ENCODE results near the gene SPATA4. TPM values are rescaled to one million over a fixed set of nuclear protein-coding genes. Genes with fewer than 3 reads are reported as not detected.
A peak's percentile ranks its signal among the peaks of the same experiment; 100 is the strongest.
"Not testable (repeated sequence)": the region's sequence is repeated elsewhere in the genome, so short reads cannot be mapped to it uniquely, and the experiment has no call there.

SPATA4 gene
- 0.12 TPM in 1 of 2 replicates, not detected in the other for total RNA-seq

GRCh38 chr4:176195184-176195978 is at the start of gene SPATA4:
TSS of gene SPATA4 (minus strand) at chr4:176195585. CDS start at chr4:176195562, 23 bp downstream.
- H3K4me1 Mint-ChIP-seq = peaks cover 17% of the 10 kb centered on the region
- intact Hi-C loops (cut with micrococcal nuclease) = loop anchor here (1.0 to 10.0 kb wide), 5 partner anchors 71 to 1249 kb away; partner anchors contain the start of genes AGA, SPCS3 and WDR17

DNA sequence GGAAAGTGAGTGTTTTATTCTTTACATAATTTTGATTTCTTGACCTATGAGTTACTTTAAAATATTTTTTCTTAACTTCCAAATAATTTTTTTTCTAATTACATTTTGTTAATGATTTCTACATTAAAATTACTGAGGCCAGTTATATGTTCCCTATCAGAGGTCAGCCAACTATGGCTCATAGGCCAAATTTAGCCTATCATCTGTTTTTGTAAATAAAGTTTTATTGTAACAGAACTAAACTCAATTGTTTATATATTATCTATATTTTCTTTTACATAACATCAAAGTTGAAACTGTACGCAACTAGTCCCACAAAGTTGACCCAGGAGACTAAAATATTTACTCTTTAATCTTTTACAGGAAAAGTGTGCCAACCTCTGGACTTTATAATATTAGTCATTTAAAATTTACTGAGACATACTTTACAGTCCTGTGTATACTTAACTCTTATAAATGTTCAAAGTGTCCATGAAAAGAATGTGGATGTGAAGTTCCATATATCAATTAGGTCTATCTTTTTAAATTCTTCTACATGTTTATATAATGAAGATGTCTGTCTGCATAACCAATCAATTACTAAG is 47.5 kb upstream of the SPATA4 start:
- no peaks in the 10 kb centered on the region for H3K27me3 Mint-ChIP-seq
- intact Hi-C loops (cut with micrococcal nuclease) = no loop called here
- no peak for DNase-seq
- H3K4me1 Mint-ChIP-seq = no peaks in the 10 kb centered on the region
- H3K4me3 Mint-ChIP-seq = no peak overlapping the region
- H3K27ac Mint-ChIP-seq = no peak overlapping the region
- H3K36me3 Mint-ChIP-seq (ENCODE audit: low read depth) = no peaks in the 10 kb centered on the region
- H3K9me3 Mint-ChIP-seq = no peaks in the 10 kb centered on the region

More at GRCh38 chr4:176195184-176195978, at the start of gene SPATA4:
- H3K27me3 Mint-ChIP-seq = peaks cover 39% of the 10 kb centered on the region
- peak; percentile 98 for DNase-seq
- peaks cover 9% of the 10 kb centered on the region for H3K9me3 Mint-ChIP-seq
- peaks cover 1% of the 10 kb centered on the region for H3K36me3 Mint-ChIP-seq (ENCODE audit: low read depth)
- H3K27ac Mint-ChIP-seq = peak within 1 kb of the TSS; percentile 73
- peak within 1 kb of the TSS; percentile 79 for H3K4me3 Mint-ChIP-seq

DNA sequence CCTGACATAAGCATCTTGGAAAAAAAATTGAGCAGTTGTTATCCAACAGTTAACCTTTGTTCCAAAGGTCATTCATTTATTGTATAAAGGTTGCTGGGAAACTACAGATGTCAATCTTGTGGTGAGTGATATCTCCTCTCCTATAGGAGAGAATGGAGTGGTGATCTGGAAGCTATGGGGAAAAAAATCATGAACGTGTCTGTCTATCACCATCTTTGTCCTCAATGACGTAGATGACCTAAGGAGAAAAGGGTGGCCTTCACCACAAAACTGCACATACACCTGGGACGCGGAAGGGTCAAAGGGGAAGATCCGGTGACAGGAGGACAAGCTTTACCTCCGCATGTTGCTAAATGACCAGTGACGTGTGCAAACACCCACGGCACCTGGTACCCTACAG is 46.3 kb upstream of the SPATA4 start:
- DNase-seq = peak; percentile 23
- Mint-ChIP-seq H3K4me1 (no peaks in the 10 kb centered on the region), H3K4me3 (no peak overlapping the region), H3K9me3 (no peaks in the 10 kb centered on the region), H3K27me3 (no peaks in the 10 kb centered on the region), H3K36me3 (ENCODE audit: low read depth) (no peaks in the 10 kb centered on the region), H3K27ac (no peak overlapping the region)
- intact Hi-C loops (cut with micrococcal nuclease) = no loop called here

DNA sequence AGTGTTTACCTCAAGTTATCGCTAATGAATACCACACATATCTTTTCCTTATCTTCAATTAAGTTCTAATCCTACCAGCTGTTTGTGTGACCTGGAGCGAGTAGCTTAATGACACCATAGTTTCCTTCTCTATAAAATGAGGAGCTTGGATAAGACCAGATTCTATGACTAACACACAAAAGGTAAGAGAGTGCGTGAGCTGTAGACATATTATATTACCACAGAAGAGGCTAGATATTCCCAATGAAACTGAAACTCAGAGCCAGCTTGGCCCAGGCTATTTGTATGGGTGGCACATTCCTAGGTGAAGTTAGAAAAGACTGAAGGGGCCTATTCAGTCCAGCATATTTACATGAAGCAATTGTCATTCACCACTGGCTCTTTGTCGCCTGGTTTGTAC is 43.4 kb upstream of the SPATA4 start:
- Mint-ChIP-seq H3K27me3 (no peaks in the 10 kb centered on the region), H3K36me3 (ENCODE audit: low read depth) (no peaks in the 10 kb centered on the region), H3K9me3 (no peaks in the 10 kb centered on the region), H3K4me3 (no peak overlapping the region), H3K27ac (no peak overlapping the region), H3K4me1 (no peaks in the 10 kb centered on the region)
- intact Hi-C loops (cut with micrococcal nuclease) = no loop called here
- DNase-seq = no peak

- Mint-ChIP-seq H3K4me1 (no peaks in the 10 kb centered on the region), H3K27me3 (no peaks in the 10 kb centered on the region), H3K36me3 (ENCODE audit: low read depth) (no peaks in the 10 kb centered on the region), H3K27ac (no peak overlapping the region), H3K9me3 (no peaks in the 10 kb centered on the region), H3K4me3 (no peak overlapping the region)
- DNase-seq = no peak
- intact Hi-C loops (cut with micrococcal nuclease) = no loop called here
These were observed 42.8 kb upstream of the SPATA4 start for GRCh38 chr4:176238157-176238610.

DNA sequence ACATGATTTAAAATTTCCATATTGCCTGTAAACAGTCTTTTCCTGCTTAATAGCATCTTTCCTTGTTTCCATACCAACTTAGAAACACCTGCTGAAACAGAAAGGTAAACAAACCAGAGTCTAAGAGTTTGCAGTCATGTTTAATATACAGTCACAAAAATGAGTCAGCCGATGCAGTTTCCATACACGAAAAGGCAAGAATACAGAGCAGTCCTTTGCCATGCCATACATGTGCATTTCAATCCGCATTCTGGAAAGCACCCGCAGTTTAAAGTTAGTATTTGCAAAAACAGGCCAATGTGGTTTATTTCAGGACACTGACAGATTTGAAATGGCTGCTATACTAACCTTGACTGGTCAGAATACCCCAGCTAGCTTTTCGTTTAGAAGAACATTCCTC is 41.6 kb upstream of the SPATA4 start:
- Mint-ChIP-seq H3K4me1 (no peaks in the 10 kb centered on the region), H3K4me3 (no peak overlapping the region), H3K9me3 (no peaks in the 10 kb centered on the region), H3K36me3 (ENCODE audit: low read depth) (no peaks in the 10 kb centered on the region), H3K27ac (no peak overlapping the region), H3K27me3 (no peaks in the 10 kb centered on the region)
- intact Hi-C loops (cut with micrococcal nuclease) = no loop called here
- no peak for DNase-seq

DNA sequence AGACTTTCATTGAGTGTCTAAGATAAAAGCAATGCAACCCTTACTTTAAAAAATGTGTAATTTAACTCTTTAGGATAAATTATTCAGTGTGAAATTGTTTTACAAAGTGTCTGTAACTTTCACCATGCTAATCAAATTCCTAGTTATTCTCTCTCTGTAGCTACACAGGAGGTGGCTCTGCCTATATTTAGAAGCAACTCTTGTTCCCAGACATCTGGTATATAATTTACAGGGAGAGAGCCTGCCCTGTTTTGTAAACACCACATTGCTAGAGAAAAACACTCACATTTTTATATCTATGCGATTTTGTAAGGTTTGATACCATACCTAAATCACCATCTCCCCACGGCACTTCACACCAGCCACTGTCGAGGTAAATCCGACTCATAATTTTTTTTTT is 35.5 kb upstream of the SPATA4 start:
- no peak for DNase-seq
- Mint-ChIP-seq H3K4me3 (no peak overlapping the region), H3K27ac (no peak overlapping the region), H3K9me3 (no peaks in the 10 kb centered on the region), H3K36me3 (ENCODE audit: low read depth) (no peaks in the 10 kb centered on the region), H3K4me1 (no peaks in the 10 kb centered on the region), H3K27me3 (no peaks in the 10 kb centered on the region)
- intact Hi-C loops (cut with micrococcal nuclease) = no loop called here

DNA sequence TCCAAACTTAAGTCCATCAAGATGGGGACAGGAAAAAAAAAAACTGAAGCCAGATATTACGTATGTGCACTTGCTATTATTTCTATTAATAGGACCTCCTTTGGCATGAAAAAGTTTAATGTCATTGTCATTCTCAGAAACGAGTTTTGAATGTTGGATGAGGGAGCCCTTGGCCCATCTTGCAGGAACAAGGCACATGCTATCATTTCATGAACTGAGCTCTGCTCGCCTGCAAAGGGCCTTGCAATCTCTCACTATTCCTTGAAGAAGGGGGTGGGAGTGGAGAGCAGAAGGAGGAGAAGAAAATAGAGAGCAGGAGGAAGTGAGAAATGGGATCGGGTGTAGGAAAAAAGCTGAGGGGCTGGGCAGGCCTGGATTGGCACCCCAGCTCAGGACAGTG is 34.3 kb upstream of the SPATA4 start:
- intact Hi-C loops (cut with micrococcal nuclease) = no loop called here
- Mint-ChIP-seq H3K27ac (no peak overlapping the region), H3K4me3 (no peak overlapping the region), H3K36me3 (ENCODE audit: low read depth) (no peaks in the 10 kb centered on the region), H3K9me3 (no peaks in the 10 kb centered on the region), H3K27me3 (no peaks in the 10 kb centered on the region), H3K4me1 (no peaks in the 10 kb centered on the region)
- DNase-seq = no peak

DNA sequence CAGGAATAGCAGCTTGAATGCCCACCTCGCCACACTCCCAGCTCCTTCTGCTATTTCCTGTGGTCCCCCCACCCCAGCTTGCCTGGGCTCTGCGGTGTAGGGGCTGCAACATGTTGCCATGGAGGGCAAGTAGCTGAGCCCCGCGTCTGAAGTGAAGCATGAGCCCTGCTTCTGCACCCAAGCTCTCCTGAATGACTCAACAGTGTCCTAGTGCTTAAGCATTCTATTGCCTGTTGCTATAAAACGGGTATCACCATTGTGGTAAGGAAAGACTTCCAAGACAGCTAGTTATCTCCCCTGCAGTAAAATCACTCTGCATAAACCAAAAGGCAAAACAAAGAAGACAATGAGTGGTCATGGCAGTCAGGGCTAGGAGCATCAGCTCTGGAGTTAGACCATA is 31.4 kb upstream of the SPATA4 start:
- no peak for DNase-seq
- Mint-ChIP-seq H3K36me3 (ENCODE audit: low read depth) (no peaks in the 10 kb centered on the region), H3K4me1 (no peaks in the 10 kb centered on the region), H3K4me3 (no peak overlapping the region), H3K27me3 (no peaks in the 10 kb centered on the region), H3K9me3 (no peaks in the 10 kb centered on the region), H3K27ac (no peak overlapping the region)
- intact Hi-C loops (cut with micrococcal nuclease) = no loop called here

GRCh38 chr4:176223561-176223960 is 28.2 kb upstream of the SPATA4 start:
- DNase-seq = no peak
- no peaks in the 10 kb centered on the region for H3K27me3 Mint-ChIP-seq
- no peak overlapping the region for H3K27ac Mint-ChIP-seq
- H3K4me1 Mint-ChIP-seq = no peaks in the 10 kb centered on the region
- intact Hi-C loops (cut with micrococcal nuclease) = no loop called here
- no peaks in the 10 kb centered on the region for H3K36me3 Mint-ChIP-seq (ENCODE audit: low read depth)
- H3K9me3 Mint-ChIP-seq = no peaks in the 10 kb centered on the region
- H3K4me3 Mint-ChIP-seq = no peak overlapping the region

DNA sequence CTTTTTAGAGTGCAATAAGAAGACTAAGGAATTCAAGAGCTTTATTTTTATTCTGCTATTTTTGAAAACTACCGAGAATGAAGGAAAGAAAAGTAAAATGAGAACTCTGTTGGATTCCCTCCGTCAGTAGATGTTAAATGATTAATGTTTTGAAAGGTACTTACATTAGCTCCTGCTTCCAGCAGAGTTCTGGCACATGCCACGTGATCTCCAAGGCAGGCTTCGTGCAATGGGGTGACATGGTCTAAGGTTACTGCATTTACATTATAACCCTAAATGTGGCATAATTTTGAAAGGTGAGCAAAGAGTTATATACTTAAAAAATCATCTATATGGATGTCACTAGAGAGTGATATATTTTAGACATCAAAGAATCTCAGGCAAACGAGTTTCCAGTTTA is 26.8 kb upstream of the SPATA4 start:
- intact Hi-C loops (cut with micrococcal nuclease) = no loop called here
- Mint-ChIP-seq H3K27me3 (no peaks in the 10 kb centered on the region), H3K4me3 (no peak overlapping the region), H3K4me1 (no peaks in the 10 kb centered on the region), H3K27ac (no peak overlapping the region), H3K36me3 (ENCODE audit: low read depth) (no peaks in the 10 kb centered on the region), H3K9me3 (no peaks in the 10 kb centered on the region)
- DNase-seq = no peak

- H3K4me3 Mint-ChIP-seq = no peak overlapping the region
- H3K9me3 Mint-ChIP-seq = no peaks in the 10 kb centered on the region
- no peaks in the 10 kb centered on the region for H3K4me1 Mint-ChIP-seq
- H3K27me3 Mint-ChIP-seq = peaks cover 2% of the 10 kb centered on the region
- no peaks in the 10 kb centered on the region for H3K36me3 Mint-ChIP-seq (ENCODE audit: low read depth)
- H3K27ac Mint-ChIP-seq = no peak overlapping the region
- intact Hi-C loops (cut with micrococcal nuclease) = no loop called here
- DNase-seq = no peak
These were observed 22.1 kb upstream of the SPATA4 start for GRCh38 chr4:176217510-176217909.

DNA sequence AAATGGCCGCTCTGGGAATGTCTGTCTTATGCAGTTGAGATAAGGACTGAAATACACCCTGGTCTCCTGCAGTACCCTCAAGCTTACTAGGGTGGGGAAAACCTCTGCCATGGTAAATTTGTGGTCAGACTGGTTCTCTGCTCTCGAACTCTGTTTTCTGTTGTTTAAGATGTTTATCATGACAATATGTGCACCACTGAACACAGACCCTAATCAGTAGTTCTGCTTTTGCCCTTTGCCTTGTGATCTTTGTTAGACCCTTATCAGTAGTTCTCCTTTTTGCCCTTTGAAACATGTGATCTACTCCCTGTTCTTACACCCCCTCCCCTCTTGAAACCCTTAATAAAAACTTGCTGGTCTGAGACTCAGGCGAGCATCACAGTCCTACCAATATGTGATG is 17.0 kb upstream of the SPATA4 start:
- H3K4me1 Mint-ChIP-seq; H3K9me3 Mint-ChIP-seq; H3K27me3 Mint-ChIP-seq; H3K36me3 Mint-ChIP-seq (ENCODE audit: low read depth); H3K27ac Mint-ChIP-seq; intact Hi-C loops (cut with micrococcal nuclease); DNase-seq; H3K4me3 Mint-ChIP-seq: not testable (repeated sequence)

- no peak for DNase-seq
- Mint-ChIP-seq H3K27me3 (peaks cover 10% of the 10 kb centered on the region), H3K27ac (no peak overlapping the region), H3K4me3 (no peak overlapping the region), H3K4me1 (no peaks in the 10 kb centered on the region), H3K9me3 (no peaks in the 10 kb centered on the region), H3K36me3 (ENCODE audit: low read depth) (no peaks in the 10 kb centered on the region)
- intact Hi-C loops (cut with micrococcal nuclease) = no loop called here
These were observed 15.4 kb upstream of the SPATA4 start for GRCh38 chr4:176210579-176211296.
